ENCODE measurements around the gene NACC2. TPM values are rescaled to one million over a fixed set of nuclear protein-coding genes. Genes with fewer than 3 reads are reported as not detected.

The NACC2 gene
- total RNA-seq, 2 donors from 2014 or later = 69.2 to 79.7 TPM

GRCh38 chr9:135980926-135981630, 114.0 kb downstream of the NACC2 start:
- TF ChIP-seq, protein P1, sequence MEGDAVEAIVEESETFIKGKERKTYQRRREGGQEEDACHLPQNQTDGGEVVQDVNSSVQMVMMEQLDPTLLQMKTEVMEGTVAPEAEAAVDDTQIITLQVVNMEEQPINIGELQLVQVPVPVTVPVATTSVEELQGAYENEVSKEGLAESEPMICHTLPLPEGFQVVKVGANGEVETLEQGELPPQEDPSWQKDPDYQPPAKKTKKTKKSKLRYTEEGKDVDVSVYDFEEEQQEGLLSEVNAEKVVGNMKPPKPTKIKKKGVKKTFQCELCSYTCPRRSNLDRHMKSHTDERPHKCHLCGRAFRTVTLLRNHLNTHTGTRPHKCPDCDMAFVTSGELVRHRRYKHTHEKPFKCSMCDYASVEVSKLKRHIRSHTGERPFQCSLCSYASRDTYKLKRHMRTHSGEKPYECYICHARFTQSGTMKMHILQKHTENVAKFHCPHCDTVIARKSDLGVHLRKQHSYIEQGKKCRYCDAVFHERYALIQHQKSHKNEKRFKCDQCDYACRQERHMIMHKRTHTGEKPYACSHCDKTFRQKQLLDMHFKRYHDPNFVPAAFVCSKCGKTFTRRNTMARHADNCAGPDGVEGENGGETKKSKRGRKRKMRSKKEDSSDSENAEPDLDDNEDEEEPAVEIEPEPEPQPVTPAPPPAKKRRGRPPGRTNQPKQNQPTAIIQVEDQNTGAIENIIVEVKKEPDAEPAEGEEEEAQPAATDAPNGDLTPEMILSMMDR (IDR thresholded peaks at IDR 0.05) = no peak
- Histone ChIP-seq H3K36me3 (no peaks in the 10 kb centered on the region), H3K27ac (no peak overlapping the region), H3K4me3 (no peak overlapping the region), H3K4me1 (ENCODE audit: control insufficient read depth in 1 of 2, low read depth in 2 of 2) (peaks cover 0 to 9% of the 10 kb centered on the region in 2 donors), H3K9me3 (no peaks in the 10 kb centered on the region), H3K27me3 (replicated peaks; ENCODE audit: insufficient read depth) (peaks cover 4% of the 10 kb centered on the region)
- DNase-seq (ENCODE audit: low spot score) (no peak), ATAC-seq (ENCODE audit: insufficient number of reproducible peaks, low FRiP score, low read depth) (no peak)

DNA sequence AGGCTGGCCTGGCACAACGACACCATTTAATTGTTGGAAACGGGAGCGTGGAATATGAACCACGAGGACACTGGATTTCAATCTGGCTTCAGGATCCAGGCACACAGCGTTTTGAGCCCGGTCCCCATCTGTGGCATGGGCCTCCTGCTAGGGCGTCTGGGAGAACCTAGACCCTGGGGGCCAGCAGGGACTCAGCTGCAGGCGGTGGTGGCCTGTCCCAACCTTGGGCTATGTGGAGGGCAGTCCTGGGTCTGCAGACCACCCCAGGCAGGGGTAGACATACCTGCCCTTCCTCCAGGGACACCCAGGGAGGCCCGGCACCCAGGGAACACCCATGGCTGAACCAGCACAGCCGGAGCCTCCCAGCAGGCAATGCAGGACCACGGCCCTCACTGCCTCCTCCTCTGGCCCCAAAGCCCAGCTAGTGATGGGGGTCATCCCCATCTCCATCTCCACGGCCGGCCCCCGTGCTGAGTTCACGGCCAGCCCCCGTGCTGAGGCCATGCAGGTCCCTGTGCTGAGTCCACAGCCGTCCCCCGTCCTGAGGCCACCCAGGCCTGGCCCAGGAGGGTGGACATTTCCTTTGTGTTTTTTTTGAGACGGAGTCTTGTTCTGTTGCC, 115.4 kb downstream of the NACC2 start:
- Histone ChIP-seq H3K36me3 (no peaks in the 10 kb centered on the region), H3K4me1 (ENCODE audit: control insufficient read depth in 1 of 2, low read depth in 2 of 2) (peaks cover 0 to 9% of the 10 kb centered on the region in 2 donors), H3K27me3 (replicated peaks; ENCODE audit: insufficient read depth) (peaks cover 4% of the 10 kb centered on the region), H3K9me3 (no peaks in the 10 kb centered on the region), H3K4me3 (no peak overlapping the region), H3K27ac (no peak overlapping the region)
- ATAC-seq (ENCODE audit: insufficient number of reproducible peaks, low FRiP score, low read depth) (no peak), DNase-seq (ENCODE audit: low spot score) (no peak)
- TF ChIP-seq, protein P1 (IDR thresholded peaks at IDR 0.05) = no peak

- no peak for ATAC-seq (ENCODE audit: insufficient number of reproducible peaks, low FRiP score, low read depth)
- Histone ChIP-seq H3K27ac (no peak overlapping the region), H3K4me1 (ENCODE audit: control insufficient read depth in 1 of 2, low read depth in 2 of 2) (peaks cover 0 to 9% of the 10 kb centered on the region in 2 donors), H3K9me3 (no peaks in the 10 kb centered on the region), H3K27me3 (replicated peaks; ENCODE audit: insufficient read depth) (peaks cover 4% of the 10 kb centered on the region), H3K36me3 (no peaks in the 10 kb centered on the region), H3K4me3 (no peak overlapping the region)
- TF ChIP-seq, protein P1 (IDR thresholded peaks at IDR 0.05) = no peak
- no peak for DNase-seq (ENCODE audit: low spot score)
Observed at GRCh38 chr9:135978642-135979546, 116.2 kb downstream of the NACC2 start.

DNA sequence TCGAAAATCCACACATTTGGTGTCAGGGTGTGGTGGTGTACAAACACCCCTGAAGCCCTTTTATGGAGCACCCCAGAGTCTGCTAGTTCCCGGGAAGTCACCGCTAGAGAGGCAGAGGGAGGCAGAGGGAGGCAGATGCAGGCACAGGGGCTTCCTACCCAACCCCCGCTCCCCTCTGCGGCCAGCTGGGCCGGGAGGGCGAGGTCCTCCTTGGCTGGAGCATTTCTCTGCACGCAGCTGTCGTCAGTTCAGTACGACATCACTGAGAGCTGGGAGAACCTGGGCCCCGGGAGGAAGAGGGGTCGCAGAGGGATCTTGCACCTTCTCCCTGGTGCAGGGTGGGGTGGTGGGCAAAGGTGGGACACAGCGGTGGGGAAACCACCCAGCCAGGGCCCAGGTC, 118.1 kb downstream of the NACC2 start:
- TF ChIP-seq, protein P1 (IDR thresholded peaks at IDR 0.05) = no peak
- no peak overlapping the region for H3K27ac ChIP-seq
- ATAC-seq (ENCODE audit: insufficient number of reproducible peaks, low FRiP score, low read depth) (no peak), DNase-seq (ENCODE audit: low spot score) (no peak)
- H3K27me3 ChIP-seq (replicated peaks; ENCODE audit: insufficient read depth) = peaks cover 4% of the 10 kb centered on the region
- peaks cover 0 to 9% of the 10 kb centered on the region in 2 donors for H3K4me1 ChIP-seq (ENCODE audit: control insufficient read depth in 1 of 2, low read depth in 2 of 2)
- H3K4me3 ChIP-seq = no peak overlapping the region
- H3K36me3 ChIP-seq = no peaks in the 10 kb centered on the region
- no peaks in the 10 kb centered on the region for H3K9me3 ChIP-seq

DNA sequence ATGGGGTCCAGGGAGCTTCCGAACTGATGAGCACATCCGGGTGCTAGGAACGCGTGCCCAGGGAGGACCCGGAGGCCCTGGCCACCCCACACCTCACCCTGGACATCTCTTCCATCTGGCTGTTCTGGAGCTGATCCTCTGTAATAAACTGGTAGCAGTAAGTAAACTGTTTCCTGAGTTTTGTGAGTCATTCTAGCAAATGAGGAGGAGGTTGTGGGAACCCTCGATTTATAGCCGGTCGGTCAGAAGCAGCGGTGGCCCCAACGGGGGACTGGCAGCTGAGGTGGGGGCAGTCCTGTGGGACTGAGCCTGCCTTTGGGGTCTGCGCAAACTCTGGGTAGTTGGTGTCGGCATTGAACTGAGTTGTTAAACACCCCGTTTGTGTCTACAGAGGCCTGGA, 118.6 kb downstream of the NACC2 start:
- TF ChIP-seq, protein P1 (IDR thresholded peaks at IDR 0.05) = no peak
- Histone ChIP-seq H3K27ac (no peak overlapping the region), H3K4me1 (ENCODE audit: control insufficient read depth in 1 of 2, low read depth in 2 of 2) (peaks cover 0 to 9% of the 10 kb centered on the region in 2 donors), H3K27me3 (replicated peaks; ENCODE audit: insufficient read depth) (peaks cover 4% of the 10 kb centered on the region), H3K36me3 (no peaks in the 10 kb centered on the region), H3K4me3 (no peak overlapping the region), H3K9me3 (no peaks in the 10 kb centered on the region)
- no peak for ATAC-seq (ENCODE audit: insufficient number of reproducible peaks, low FRiP score, low read depth)
- DNase-seq (ENCODE audit: low spot score) = no peak

Data from thoracic aorta (tissue), 2 donors.